ENCODE data around the gene SYT5. TPM values are rescaled to one million over a fixed set of nuclear protein-coding genes. Genes with fewer than 3 reads are reported as not detected.
A peak's percentile ranks its signal among the peaks of the same experiment; 100 is the strongest.

Gene SYT5
- total and polyA plus RNA-seq, 4 experiments from 2014 or later, result 0.29 to 0.59 TPM; not detected in 2

DNA sequence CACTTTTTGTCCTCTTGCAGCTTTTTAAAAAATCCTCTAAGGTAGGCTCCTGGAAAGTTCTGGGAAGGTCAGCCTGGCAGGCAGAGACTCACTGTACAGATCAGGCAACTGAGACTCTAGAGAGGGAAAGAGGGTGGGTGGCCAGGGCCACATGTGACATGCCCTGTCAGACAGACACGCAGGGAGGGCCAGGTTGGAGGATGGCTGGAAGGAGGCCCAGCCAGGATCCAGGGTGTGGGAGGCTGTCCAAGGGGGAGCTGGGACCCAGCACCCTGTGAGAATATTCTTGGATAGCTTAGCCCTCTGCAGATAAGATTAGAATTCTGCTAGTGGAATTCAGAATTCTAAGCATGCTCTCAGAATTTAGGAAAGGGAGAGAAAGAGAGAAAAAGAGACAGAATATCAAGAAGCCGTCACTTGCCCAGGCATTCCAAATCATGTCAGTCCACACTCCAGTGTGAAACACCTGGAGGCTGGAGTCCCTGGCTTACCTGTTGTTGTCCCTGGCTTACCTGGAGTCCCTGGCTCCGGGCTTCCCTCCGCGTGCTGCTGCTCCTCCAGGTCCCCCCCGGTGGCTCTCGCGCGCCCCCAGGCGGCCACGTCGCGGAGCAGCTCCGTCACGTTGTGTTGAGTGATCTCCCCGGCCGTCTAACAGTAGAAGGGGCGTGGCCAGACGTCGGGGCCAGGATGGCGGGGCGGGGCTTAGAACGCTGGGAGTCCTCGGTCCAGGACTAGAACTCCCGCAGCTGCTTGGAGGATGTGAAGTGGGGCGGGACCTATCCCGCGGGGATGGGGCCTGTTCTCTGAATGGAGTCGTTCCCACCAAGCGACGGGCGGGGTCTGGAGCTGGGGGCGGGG lies 19.7 kb downstream of the SYT5 start:
- intact Hi-C loops (cut with micrococcal nuclease), result loop anchor here (1.0 to 2.0 kb wide), 2 partner anchors 19 to 42 kb away; no protein-coding TSS in a partner anchor
- no peak overlapping the region for H3K27ac ChIP-seq (ENCODE audit: low read depth, low read length)
- DNase-seq, result peak; percentile 82 to 87 (median 85)
- H3K4me3 Mint-ChIP-seq, result peak overlapping the region in 1 of 8 donors; percentile 26
- peaks cover 0 to 2% (median 0%) of the 10 kb centered on the region in 8 donors for H3K9me3 Mint-ChIP-seq
- ChIA-PET POLR2A (ENCODE audit: partially characterized antibody) (no interaction called here), CTCF (ENCODE audit: partially characterized antibody) (interaction anchor here (0.6 to 2.8 kb wide), 9 partner anchors 9 to 493 kb away, joined by 3 to 16 read pairs (median 3); no protein-coding TSS in a partner anchor)
- no peaks in the 10 kb centered on the region for H3K9me3 ChIP-seq (ENCODE audit: control insufficient read depth in 1 of 2, low read length in 2 of 2)
- H3K4me1 ChIP-seq (ENCODE audit: insufficient read depth, low read length), result peaks cover 9% of the 10 kb centered on the region
- H3K27me3 ChIP-seq (ENCODE audit: insufficient read depth, low read length), result peaks cover 6% of the 10 kb centered on the region
- peak overlapping the region in 5 of 7 donors; percentile 36 to 75 (median 46) for H3K27ac Mint-ChIP-seq
- no peak overlapping the region for H3K4me3 ChIP-seq (ENCODE audit: low read length in 2 of 2)
- H3K36me3 Mint-ChIP-seq, result no peaks in the 10 kb centered on the region
- no peaks in the 10 kb centered on the region for H3K36me3 ChIP-seq (ENCODE audit: insufficient read depth, low read length)
- H3K27me3 Mint-ChIP-seq, result peaks cover 24 to 36% of the 10 kb centered on the region in 2 donors
- peaks cover 3 to 10% (median 7%) of the 10 kb centered on the region in 4 donors for H3K4me1 Mint-ChIP-seq

GRCh38 chr19:55158848-55159749 lies 21.0 kb downstream of the SYT5 start:
- Mint-ChIP-seq H3K27ac (peak overlapping the region in 2 of 7 donors; percentile 25 to 35), H3K4me1 (peaks cover 5 to 16% (median 12%) of the 10 kb centered on the region in 4 donors), H3K9me3 (peaks cover 0 to 3% (median 0%) of the 10 kb centered on the region in 8 donors), H3K36me3 (no peaks in the 10 kb centered on the region), H3K27me3 (peaks cover 17 to 30% of the 10 kb centered on the region in 2 donors), H3K4me3 (no peak overlapping the region)
- no peak for DNase-seq
- intact Hi-C loops (cut with micrococcal nuclease), result no loop called here
- ChIA-PET CTCF (ENCODE audit: partially characterized antibody) (interaction anchor here (0.5 to 2.8 kb wide), 5 partner anchors 16 to 393 kb away, joined by 3 to 16 read pairs (median 5); no protein-coding TSS in a partner anchor), POLR2A (ENCODE audit: partially characterized antibody) (no interaction called here)
- Histone ChIP-seq H3K27ac (ENCODE audit: low read depth, low read length) (no peak overlapping the region), H3K4me3 (ENCODE audit: low read length in 2 of 2) (no peak overlapping the region), H3K27me3 (ENCODE audit: insufficient read depth, low read length) (peaks cover 6% of the 10 kb centered on the region), H3K9me3 (ENCODE audit: control insufficient read depth in 1 of 2, low read length in 2 of 2) (no peaks in the 10 kb centered on the region), H3K36me3 (ENCODE audit: insufficient read depth, low read length) (no peaks in the 10 kb centered on the region), H3K4me1 (ENCODE audit: insufficient read depth, low read length) (peaks cover 9% of the 10 kb centered on the region)

GRCh38 chr19:55158423-55158822 lies 21.7 kb downstream of the SYT5 start:
- H3K27me3 Mint-ChIP-seq, result peaks cover 13 to 24% of the 10 kb centered on the region in 2 donors
- H3K27ac Mint-ChIP-seq, result peak overlapping the region in 2 of 7 donors; percentile 25 to 35

GRCh38 chr19:55157064-55157908 lies 22.8 kb downstream of the SYT5 start, which contains the start of gene TNNI3:
TSS of gene TNNI3 (minus strand) at chr19:55157732. CDS start at chr19:55157589, 143 bp downstream.
- H3K27ac Mint-ChIP-seq, result peak within 1 kb of the TSS in 1 of 7 donors; percentile 25
- no peak within 1 kb of the TSS for H3K4me3 ChIP-seq (ENCODE audit: low read length in 2 of 2)

More at GRCh38 chr19:55158423-55158822, 21.7 kb downstream of the SYT5 start:
- no peak for DNase-seq
- intact Hi-C loops (cut with micrococcal nuclease), result no loop called here
- Histone ChIP-seq H3K9me3 (ENCODE audit: control insufficient read depth in 1 of 2, low read length in 2 of 2) (no peaks in the 10 kb centered on the region), H3K4me1 (ENCODE audit: insufficient read depth, low read length) (peaks cover 13% of the 10 kb centered on the region), H3K27ac (ENCODE audit: low read depth, low read length) (no peak overlapping the region), H3K36me3 (ENCODE audit: insufficient read depth, low read length) (no peaks in the 10 kb centered on the region), H3K27me3 (ENCODE audit: insufficient read depth, low read length) (peaks cover 6% of the 10 kb centered on the region), H3K4me3 (ENCODE audit: low read length in 2 of 2) (no peak overlapping the region)
- Mint-ChIP-seq H3K4me1 (peaks cover 10 to 22% (median 16%) of the 10 kb centered on the region in 4 donors), H3K36me3 (no peaks in the 10 kb centered on the region), H3K4me3 (no peak overlapping the region), H3K9me3 (peaks cover 0 to 8% (median 0%) of the 10 kb centered on the region in 8 donors)
- POLR2A ChIA-PET (ENCODE audit: partially characterized antibody), result no interaction called here
- CTCF ChIA-PET (ENCODE audit: partially characterized antibody), result interaction anchor here (0.5 to 2.8 kb wide), 3 partner anchors 15 to 394 kb away, joined by 4 to 16 read pairs (median 5); no protein-coding TSS in a partner anchor

GRCh38 chr19:55156202-55157063 lies 23.7 kb downstream of the SYT5 start:
- H3K36me3 Mint-ChIP-seq, result no peaks in the 10 kb centered on the region
- Histone ChIP-seq H3K27me3 (ENCODE audit: insufficient read depth, low read length) (peaks cover 6% of the 10 kb centered on the region), H3K4me3 (ENCODE audit: low read length in 2 of 2) (no peak overlapping the region)

More at GRCh38 chr19:55157064-55157908, 22.8 kb downstream of the SYT5 start, which contains the start of gene TNNI3:
- intact Hi-C loops (cut with micrococcal nuclease), result no loop called here
- ChIA-PET CTCF (ENCODE audit: partially characterized antibody) (no interaction called here), POLR2A (ENCODE audit: partially characterized antibody) (no interaction called here)
- Mint-ChIP-seq H3K9me3 (peaks cover 0 to 8% (median under 1%) of the 10 kb centered on the region in 8 donors), H3K4me1 (peaks cover 10 to 23% (median 18%) of the 10 kb centered on the region in 4 donors), H3K4me3 (peak within 1 kb of the TSS in 3 of 8 donors; percentile 36 to 69 (median 62)), H3K36me3 (no peaks in the 10 kb centered on the region), H3K27me3 (peaks cover 13 to 24% of the 10 kb centered on the region in 2 donors)
- H3K27me3 ChIP-seq (ENCODE audit: insufficient read depth, low read length), result peaks cover 6% of the 10 kb centered on the region
- no peak within 1 kb of the TSS for H3K27ac ChIP-seq (ENCODE audit: low read depth, low read length)
- peaks cover 13% of the 10 kb centered on the region for H3K4me1 ChIP-seq (ENCODE audit: insufficient read depth, low read length)
- H3K9me3 ChIP-seq (ENCODE audit: control insufficient read depth in 1 of 2, low read length in 2 of 2), result no peaks in the 10 kb centered on the region
- H3K36me3 ChIP-seq (ENCODE audit: insufficient read depth, low read length), result no peaks in the 10 kb centered on the region
- peak in 1 of 5 donors; percentile 31 for DNase-seq

More at GRCh38 chr19:55156202-55157063, 23.7 kb downstream of the SYT5 start:
- H3K27ac Mint-ChIP-seq, result no peak overlapping the region
- peaks cover 13 to 32% (median 25%) of the 10 kb centered on the region in 4 donors for H3K4me1 Mint-ChIP-seq
- Histone ChIP-seq H3K27ac (ENCODE audit: low read depth, low read length) (no peak overlapping the region), H3K4me1 (ENCODE audit: insufficient read depth, low read length) (peaks cover 13% of the 10 kb centered on the region), H3K36me3 (ENCODE audit: insufficient read depth, low read length) (no peaks in the 10 kb centered on the region), H3K9me3 (ENCODE audit: control insufficient read depth in 1 of 2, low read length in 2 of 2) (peaks cover 0 to 5% of the 10 kb centered on the region in 2 donors)
- peak in 1 of 5 donors; percentile 18 for DNase-seq
- CTCF ChIA-PET (ENCODE audit: partially characterized antibody), result no interaction called here
- H3K9me3 Mint-ChIP-seq, result peaks cover 0 to 9% (median 5%) of the 10 kb centered on the region in 8 donors
- POLR2A ChIA-PET (ENCODE audit: partially characterized antibody), result no interaction called here
- peak overlapping the region in 6 of 8 donors; percentile 31 to 69 (median 58) for H3K4me3 Mint-ChIP-seq
- peaks cover 12 to 24% of the 10 kb centered on the region in 2 donors for H3K27me3 Mint-ChIP-seq
- intact Hi-C loops (cut with micrococcal nuclease), result no loop called here

All from CD4-positive, alpha-beta memory T cell (primary cell).